Esophagus mucosa (tissue), 1 donor: ENCODE data around the gene DNA2. TPM values are rescaled to one million over a fixed set of nuclear protein-coding genes. Genes with fewer than 3 reads are reported as not detected.

Experiments used
- total RNA-seq: library from RNA; stranded (reverse); gene quantifications from one replicate; pipeline ENCODE4 v1.2.4, GENCODE V29; 2023
- donor health status: DM: yes; HTN: yes; CAD: no.

The DNA2 gene
- total RNA-seq, 1 donor from 2014 or later, result 4.6 TPM

Other genes with a start within 250 kb of the DNA2 start
- not detected for gene ATOH7, start 239.9 kb downstream of the DNA2 start, total RNA-seq
- 35.8 TPM for gene HNRNPH3, start 139.9 kb downstream of the DNA2 start, total RNA-seq
- 2.4 TPM for gene PBLD, start 139.0 kb downstream of the DNA2 start, total RNA-seq
- gene RUFY2, start 64.7 kb downstream of the DNA2 start, total RNA-seq, result 12.2 TPM
- 11.4 TPM for gene SLC25A16, start 55.5 kb upstream of the DNA2 start, total RNA-seq
- 0.56 TPM for gene TET1, start 88.4 kb upstream of the DNA2 start, total RNA-seq
- 42.8 TPM for gene CCAR1, start 249.3 kb upstream of the DNA2 start, total RNA-seq